ENCODE measurements around the gene APBA1. TPM values are rescaled to one million over a fixed set of nuclear protein-coding genes. Genes with fewer than 3 reads are reported as not detected.

APBA1 gene
- polyA plus RNA-seq, 2 donors: 0.82 to 1.3 TPM

DNA sequence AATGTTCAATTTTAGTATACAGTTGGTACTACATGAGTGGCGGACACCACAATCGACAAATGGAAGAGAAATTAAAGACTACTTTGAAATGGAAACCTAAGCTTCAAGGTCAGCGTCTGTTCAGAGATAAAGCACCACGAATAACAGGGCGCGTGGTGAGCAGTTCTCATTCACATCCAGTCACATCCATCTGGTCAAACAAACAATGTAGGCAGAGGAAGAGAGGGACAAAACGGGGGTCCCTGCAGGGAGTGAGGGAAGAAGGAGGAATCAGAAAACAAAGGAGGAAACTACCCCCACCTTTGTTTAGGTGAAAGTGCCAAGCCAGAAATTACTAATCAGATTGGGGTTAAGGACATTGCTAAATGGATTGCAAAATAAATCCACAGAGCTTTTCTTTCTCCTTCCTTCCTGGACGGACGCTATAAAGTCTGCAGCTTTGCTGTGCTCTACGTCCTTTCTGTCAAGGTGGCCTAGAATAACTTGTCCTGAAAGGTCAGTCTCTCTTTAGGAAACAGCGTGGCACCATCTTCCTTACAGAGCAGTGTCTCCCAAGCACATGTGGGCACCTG lies 208.6 kb downstream of the APBA1 start:
- Histone ChIP-seq H3K4me1 (ENCODE audit: control insufficient read depth in 2 of 2, insufficient read depth in 2 of 2, low read length in 1 of 2) (peaks cover 0 to 6% of the 10 kb centered on the region in 2 donors), H3K27me3 (ENCODE audit: control insufficient read depth in 1 of 2, insufficient read depth in 2 of 2, low read length in 2 of 2) (no peaks in the 10 kb centered on the region), H3K9me3 (ENCODE audit: control insufficient read depth in 2 of 2, insufficient read depth in 1 of 2, low read depth in 1 of 2, low read length in 1 of 2) (no peaks in the 10 kb centered on the region), H3K4me3 (ENCODE audit: low read depth in 1 of 2, low read length in 2 of 2) (no peak overlapping the region), H3K27ac (ENCODE audit: low read depth in 2 of 2, low read length in 1 of 2) (no peak overlapping the region), H3K36me3 (ENCODE audit: control insufficient read depth in 2 of 2, insufficient read depth in 2 of 2, low read length in 1 of 2) (no peaks in the 10 kb centered on the region)
- WGBS, 2 donors: 71 to 79% methylated on average over 11 of the region's 11 CpGs

- H3K27ac ChIP-seq (ENCODE audit: low read depth in 2 of 2, low read length in 1 of 2): no peak overlapping the region
- H3K27me3 ChIP-seq (ENCODE audit: control insufficient read depth in 1 of 2, insufficient read depth in 2 of 2, low read length in 2 of 2): no peaks in the 10 kb centered on the region
- WGBS, 2 donors: 91% methylated on average over 4 of the region's 4 CpGs
- no peaks in the 10 kb centered on the region for H3K36me3 ChIP-seq (ENCODE audit: control insufficient read depth in 2 of 2, insufficient read depth in 2 of 2, low read length in 1 of 2)
- H3K4me3 ChIP-seq (ENCODE audit: low read depth in 1 of 2, low read length in 2 of 2): no peak overlapping the region
- peaks cover 0 to 6% of the 10 kb centered on the region in 2 donors for H3K4me1 ChIP-seq (ENCODE audit: control insufficient read depth in 2 of 2, insufficient read depth in 2 of 2, low read length in 1 of 2)
- no peaks in the 10 kb centered on the region for H3K9me3 ChIP-seq (ENCODE audit: control insufficient read depth in 2 of 2, insufficient read depth in 1 of 2, low read depth in 1 of 2, low read length in 1 of 2)
Observed at GRCh38 chr9:69462394-69462793, 209.8 kb downstream of the APBA1 start.

DNA sequence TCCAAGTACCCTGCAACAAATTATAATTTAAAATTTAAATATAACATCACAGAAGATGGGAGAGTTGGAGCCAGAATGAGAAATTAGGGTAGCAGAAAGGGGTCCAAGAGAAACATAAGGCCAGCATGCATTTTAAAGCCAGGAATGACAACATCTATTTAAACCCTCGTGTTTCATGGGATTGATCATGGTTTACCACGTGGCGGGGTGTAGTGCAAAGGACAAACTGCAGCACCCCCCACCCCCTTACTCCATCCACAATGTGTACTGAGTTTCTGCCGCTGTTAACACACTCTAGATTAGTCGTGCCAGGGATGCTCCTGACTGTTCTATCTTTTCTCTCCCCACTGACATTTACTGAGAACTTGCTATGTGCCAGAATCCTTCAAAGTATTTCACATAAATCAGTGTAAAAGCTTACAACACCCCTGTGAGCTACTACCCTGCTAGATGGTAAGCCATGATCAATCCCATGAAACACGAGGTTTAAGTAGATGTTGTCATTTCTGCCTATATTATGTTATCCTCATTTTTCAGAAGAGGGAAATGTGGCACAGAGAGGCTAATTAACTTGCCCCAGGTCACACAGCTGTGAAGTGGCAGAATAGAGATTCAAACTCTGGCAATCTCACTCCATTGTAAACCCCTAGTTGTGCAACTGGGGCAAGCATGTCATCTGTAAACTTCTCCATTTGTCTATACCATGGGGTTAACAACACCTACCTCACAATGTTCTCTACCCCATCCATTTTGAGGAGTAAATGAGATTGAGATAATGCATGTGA lies 210.9 kb downstream of the APBA1 start:
- WGBS, 2 donors: 76 to 78% methylated on average over 6 of the region's 6 CpGs
- Histone ChIP-seq H3K27me3 (ENCODE audit: control insufficient read depth in 1 of 2, insufficient read depth in 2 of 2, low read length in 2 of 2) (no peaks in the 10 kb centered on the region), H3K4me1 (ENCODE audit: control insufficient read depth in 2 of 2, insufficient read depth in 2 of 2, low read length in 1 of 2) (peaks cover 0 to 4% of the 10 kb centered on the region in 2 donors), H3K36me3 (ENCODE audit: control insufficient read depth in 2 of 2, insufficient read depth in 2 of 2, low read length in 1 of 2) (peaks cover 0 to 4% of the 10 kb centered on the region in 2 donors), H3K27ac (ENCODE audit: low read depth in 2 of 2, low read length in 1 of 2) (no peak overlapping the region), H3K9me3 (ENCODE audit: control insufficient read depth in 2 of 2, insufficient read depth in 1 of 2, low read depth in 1 of 2, low read length in 1 of 2) (no peaks in the 10 kb centered on the region), H3K4me3 (ENCODE audit: low read depth in 1 of 2, low read length in 2 of 2) (no peak overlapping the region)

- 92 to 93% methylated on average over 5 of the region's 5 CpGs for WGBS, 2 donors
- no peaks in the 10 kb centered on the region for H3K4me1 ChIP-seq (ENCODE audit: control insufficient read depth in 2 of 2, insufficient read depth in 2 of 2, low read length in 1 of 2)
- H3K4me3 ChIP-seq (ENCODE audit: low read depth in 1 of 2, low read length in 2 of 2): no peak overlapping the region
- H3K27ac ChIP-seq (ENCODE audit: low read depth in 2 of 2, low read length in 1 of 2): no peak overlapping the region
- H3K27me3 ChIP-seq (ENCODE audit: control insufficient read depth in 1 of 2, insufficient read depth in 2 of 2, low read length in 2 of 2): no peaks in the 10 kb centered on the region
- peaks cover 2 to 4% of the 10 kb centered on the region in 2 donors for H3K36me3 ChIP-seq (ENCODE audit: control insufficient read depth in 2 of 2, insufficient read depth in 2 of 2, low read length in 1 of 2)
- H3K9me3 ChIP-seq (ENCODE audit: control insufficient read depth in 2 of 2, insufficient read depth in 1 of 2, low read depth in 1 of 2, low read length in 1 of 2): no peaks in the 10 kb centered on the region
Observed at GRCh38 chr9:69460012-69460411, 212.2 kb downstream of the APBA1 start.

DNA sequence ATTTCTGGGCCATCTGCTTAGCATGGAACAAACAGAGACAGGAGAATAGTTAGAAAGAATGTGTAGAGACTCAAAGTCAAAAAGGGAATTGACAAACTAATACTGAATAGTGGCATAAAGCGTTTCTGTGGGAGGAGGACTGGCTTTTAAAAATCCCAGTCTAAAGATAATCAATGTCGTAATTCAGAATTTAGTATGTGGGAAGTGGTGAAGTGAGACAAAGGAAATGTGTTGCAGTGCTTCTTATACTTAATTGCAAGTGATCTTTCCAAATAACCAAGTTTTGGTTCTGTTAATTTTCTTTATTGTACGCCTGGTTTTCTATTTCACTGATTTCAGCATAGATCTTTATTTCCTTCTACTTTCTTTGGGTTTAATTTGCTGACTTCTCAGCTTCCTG lies 214.0 kb downstream of the APBA1 start:
- 93 to 98% methylated on average over 3 of the region's 3 CpGs for WGBS, 2 donors
- Histone ChIP-seq H3K4me3 (ENCODE audit: low read depth in 1 of 2, low read length in 2 of 2) (no peak overlapping the region), H3K9me3 (ENCODE audit: control insufficient read depth in 2 of 2, insufficient read depth in 1 of 2, low read depth in 1 of 2, low read length in 1 of 2) (no peaks in the 10 kb centered on the region), H3K27ac (ENCODE audit: low read depth in 2 of 2, low read length in 1 of 2) (no peak overlapping the region), H3K27me3 (ENCODE audit: control insufficient read depth in 1 of 2, insufficient read depth in 2 of 2, low read length in 2 of 2) (no peaks in the 10 kb centered on the region), H3K4me1 (ENCODE audit: control insufficient read depth in 2 of 2, insufficient read depth in 2 of 2, low read length in 1 of 2) (no peaks in the 10 kb centered on the region), H3K36me3 (ENCODE audit: control insufficient read depth in 2 of 2, insufficient read depth in 2 of 2, low read length in 1 of 2) (peaks cover 2 to 6% of the 10 kb centered on the region in 2 donors)

DNA sequence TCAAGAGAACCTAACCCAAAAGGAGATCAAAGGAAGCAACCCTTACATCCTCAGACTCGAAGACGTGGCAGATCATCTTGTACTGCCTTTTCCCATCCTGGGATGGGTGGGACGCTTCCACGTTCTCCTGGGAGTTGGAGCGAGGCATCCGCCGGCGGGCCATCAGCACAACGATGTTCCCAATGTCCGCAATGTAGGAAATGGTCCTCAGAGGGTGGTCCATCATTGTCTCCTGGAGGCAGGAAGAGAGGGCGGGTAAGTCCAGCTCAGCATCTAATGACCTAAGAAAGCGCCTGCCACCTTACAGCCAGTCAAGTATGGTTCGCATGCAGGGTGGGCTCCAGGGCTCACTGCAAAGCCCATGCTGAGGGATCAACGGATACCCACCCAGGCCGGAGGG lies 216.0 kb downstream of the APBA1 start:
- Histone ChIP-seq H3K27ac (ENCODE audit: low read depth in 2 of 2, low read length in 1 of 2) (no peak overlapping the region), H3K9me3 (ENCODE audit: control insufficient read depth in 2 of 2, insufficient read depth in 1 of 2, low read depth in 1 of 2, low read length in 1 of 2) (no peaks in the 10 kb centered on the region), H3K4me1 (ENCODE audit: control insufficient read depth in 2 of 2, insufficient read depth in 2 of 2, low read length in 1 of 2) (no peaks in the 10 kb centered on the region), H3K27me3 (ENCODE audit: control insufficient read depth in 1 of 2, insufficient read depth in 2 of 2, low read length in 2 of 2) (no peaks in the 10 kb centered on the region), H3K36me3 (ENCODE audit: control insufficient read depth in 2 of 2, insufficient read depth in 2 of 2, low read length in 1 of 2) (peaks cover 2 to 6% of the 10 kb centered on the region in 2 donors), H3K4me3 (ENCODE audit: low read depth in 1 of 2, low read length in 2 of 2) (no peak overlapping the region)
- WGBS, 2 donors: 90 to 92% methylated on average over 15 of the region's 15 CpGs

DNA sequence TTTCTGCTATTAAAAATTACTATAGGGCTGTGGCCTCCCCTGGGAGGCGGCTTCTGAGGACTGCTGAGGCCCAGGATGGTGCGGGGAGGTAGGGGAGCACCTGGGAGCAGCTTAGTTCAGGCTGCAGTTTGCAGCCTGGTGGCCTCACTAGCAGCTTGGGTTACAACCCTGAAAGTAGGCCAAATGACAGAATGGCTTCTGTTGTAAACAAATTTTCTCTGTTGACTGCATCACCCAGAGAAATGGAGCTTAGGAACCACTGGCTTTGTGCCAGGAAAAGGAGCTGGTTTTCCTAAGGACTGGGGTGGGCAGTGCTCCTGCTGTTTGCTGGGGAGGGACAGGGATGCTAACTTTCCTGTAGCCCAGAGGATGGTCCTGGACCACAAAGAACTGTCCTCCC lies 216.9 kb downstream of the APBA1 start:
- 97 to 98% methylated on average over 2 of the region's 2 CpGs for WGBS, 2 donors
- H3K9me3 ChIP-seq (ENCODE audit: control insufficient read depth in 2 of 2, insufficient read depth in 1 of 2, low read depth in 1 of 2, low read length in 1 of 2): no peaks in the 10 kb centered on the region
- no peaks in the 10 kb centered on the region for H3K4me1 ChIP-seq (ENCODE audit: control insufficient read depth in 2 of 2, insufficient read depth in 2 of 2, low read length in 1 of 2)
- H3K27me3 ChIP-seq (ENCODE audit: control insufficient read depth in 1 of 2, insufficient read depth in 2 of 2, low read length in 2 of 2): no peaks in the 10 kb centered on the region
- no peak overlapping the region for H3K27ac ChIP-seq (ENCODE audit: low read depth in 2 of 2, low read length in 1 of 2)
- H3K4me3 ChIP-seq (ENCODE audit: low read depth in 1 of 2, low read length in 2 of 2): no peak overlapping the region
- peaks cover 2 to 6% of the 10 kb centered on the region in 2 donors for H3K36me3 ChIP-seq (ENCODE audit: control insufficient read depth in 2 of 2, insufficient read depth in 2 of 2, low read length in 1 of 2)

GRCh38 chr9:69454321-69454720 lies 217.8 kb downstream of the APBA1 start:
- 60 to 65% methylated on average over 2 of the region's 2 CpGs for WGBS, 2 donors
- Histone ChIP-seq H3K9me3 (ENCODE audit: control insufficient read depth in 2 of 2, insufficient read depth in 1 of 2, low read depth in 1 of 2, low read length in 1 of 2) (no peaks in the 10 kb centered on the region), H3K4me3 (ENCODE audit: low read depth in 1 of 2, low read length in 2 of 2) (no peak overlapping the region), H3K4me1 (ENCODE audit: control insufficient read depth in 2 of 2, insufficient read depth in 2 of 2, low read length in 1 of 2) (no peaks in the 10 kb centered on the region), H3K36me3 (ENCODE audit: control insufficient read depth in 2 of 2, insufficient read depth in 2 of 2, low read length in 1 of 2) (peaks cover 2 to 6% of the 10 kb centered on the region in 2 donors), H3K27ac (ENCODE audit: low read depth in 2 of 2, low read length in 1 of 2) (no peak overlapping the region), H3K27me3 (ENCODE audit: control insufficient read depth in 1 of 2, insufficient read depth in 2 of 2, low read length in 2 of 2) (no peaks in the 10 kb centered on the region)

- Histone ChIP-seq H3K4me1 (ENCODE audit: control insufficient read depth in 2 of 2, insufficient read depth in 2 of 2, low read length in 1 of 2) (no peaks in the 10 kb centered on the region), H3K9me3 (ENCODE audit: control insufficient read depth in 2 of 2, insufficient read depth in 1 of 2, low read depth in 1 of 2, low read length in 1 of 2) (no peaks in the 10 kb centered on the region), H3K36me3 (ENCODE audit: control insufficient read depth in 2 of 2, insufficient read depth in 2 of 2, low read length in 1 of 2) (peaks cover 2 to 6% of the 10 kb centered on the region in 2 donors), H3K27ac (ENCODE audit: low read depth in 2 of 2, low read length in 1 of 2) (no peak overlapping the region), H3K27me3 (ENCODE audit: control insufficient read depth in 1 of 2, insufficient read depth in 2 of 2, low read length in 2 of 2) (no peaks in the 10 kb centered on the region), H3K4me3 (ENCODE audit: low read depth in 1 of 2, low read length in 2 of 2) (no peak overlapping the region)
- WGBS, 2 donors: 56 to 73% methylated on average over 2 of the region's 2 CpGs
Observed at GRCh38 chr9:69453746-69454145, 218.4 kb downstream of the APBA1 start.
